ENCODE measurements around the gene STAG2. TPM values are rescaled to one million over a fixed set of nuclear protein-coding genes. Genes with fewer than 3 reads are reported as not detected.

Gene STAG2
- total RNA-seq, 1 donor from 2014 or later, result 72.7 TPM

DNA sequence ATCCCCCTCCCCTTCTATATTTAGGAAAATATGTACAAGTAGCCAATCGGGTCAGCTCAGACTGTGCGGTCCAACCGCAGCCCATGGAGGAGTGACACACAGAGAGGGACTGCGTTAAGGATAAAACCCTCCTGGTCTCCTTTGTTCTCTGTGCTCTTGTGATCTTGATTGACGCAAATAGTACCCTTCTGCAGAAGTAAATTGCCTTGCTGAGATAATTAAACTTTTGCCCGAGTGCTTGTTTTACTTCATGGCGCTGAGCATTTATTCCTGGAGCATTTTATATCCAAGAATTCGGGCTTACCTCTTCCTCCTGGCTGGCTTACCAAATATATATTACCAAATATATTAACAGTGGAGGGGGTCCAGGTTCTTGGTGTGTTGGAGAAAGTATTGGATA, 184.2 kb downstream of the STAG2 start:
- no peak for DNase-seq (ENCODE audit: extremely low spot score, unreplicated experiment)
- Mint-ChIP-seq H3K9me3 (ENCODE audit: unreplicated experiment) (peaks cover 17% of the 10 kb centered on the region), H3K36me3 (ENCODE audit: unreplicated experiment) (no peaks in the 10 kb centered on the region), H3K4me3 (ENCODE audit: unreplicated experiment) (no peak overlapping the region), H3K27me3 (ENCODE audit: unreplicated experiment) (peaks cover 2% of the 10 kb centered on the region), H3K4me1 (ENCODE audit: unreplicated experiment) (no peaks in the 10 kb centered on the region), H3K27ac (ENCODE audit: unreplicated experiment) (no peak overlapping the region)
- TF ChIP-seq, protein P1, sequence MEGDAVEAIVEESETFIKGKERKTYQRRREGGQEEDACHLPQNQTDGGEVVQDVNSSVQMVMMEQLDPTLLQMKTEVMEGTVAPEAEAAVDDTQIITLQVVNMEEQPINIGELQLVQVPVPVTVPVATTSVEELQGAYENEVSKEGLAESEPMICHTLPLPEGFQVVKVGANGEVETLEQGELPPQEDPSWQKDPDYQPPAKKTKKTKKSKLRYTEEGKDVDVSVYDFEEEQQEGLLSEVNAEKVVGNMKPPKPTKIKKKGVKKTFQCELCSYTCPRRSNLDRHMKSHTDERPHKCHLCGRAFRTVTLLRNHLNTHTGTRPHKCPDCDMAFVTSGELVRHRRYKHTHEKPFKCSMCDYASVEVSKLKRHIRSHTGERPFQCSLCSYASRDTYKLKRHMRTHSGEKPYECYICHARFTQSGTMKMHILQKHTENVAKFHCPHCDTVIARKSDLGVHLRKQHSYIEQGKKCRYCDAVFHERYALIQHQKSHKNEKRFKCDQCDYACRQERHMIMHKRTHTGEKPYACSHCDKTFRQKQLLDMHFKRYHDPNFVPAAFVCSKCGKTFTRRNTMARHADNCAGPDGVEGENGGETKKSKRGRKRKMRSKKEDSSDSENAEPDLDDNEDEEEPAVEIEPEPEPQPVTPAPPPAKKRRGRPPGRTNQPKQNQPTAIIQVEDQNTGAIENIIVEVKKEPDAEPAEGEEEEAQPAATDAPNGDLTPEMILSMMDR (IDR thresholded peaks at IDR 0.05), result no peak

DNA sequence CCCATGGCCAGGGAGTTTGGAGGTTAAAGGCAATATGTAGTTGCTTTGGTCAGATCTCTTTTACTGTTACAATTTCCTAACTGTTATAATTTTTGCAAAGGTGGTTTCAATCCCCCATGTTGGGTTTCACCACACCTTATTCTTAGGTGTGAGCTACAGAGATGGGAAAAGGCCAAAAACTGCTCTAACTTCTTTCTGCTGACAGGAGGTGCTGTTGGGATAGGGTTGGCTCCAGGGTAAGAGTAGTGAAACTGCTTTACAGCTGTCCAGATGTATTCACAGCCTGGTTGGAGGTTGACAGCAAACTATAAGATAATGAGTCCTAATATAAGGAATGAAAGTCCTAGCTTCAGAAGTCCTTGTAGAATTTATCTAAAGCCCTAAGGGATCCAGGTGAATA, 189.7 kb downstream of the STAG2 start:
- Mint-ChIP-seq H3K4me3 (ENCODE audit: unreplicated experiment) (no peak overlapping the region), H3K9me3 (ENCODE audit: unreplicated experiment) (peaks cover 15% of the 10 kb centered on the region), H3K4me1 (ENCODE audit: unreplicated experiment) (no peaks in the 10 kb centered on the region), H3K36me3 (ENCODE audit: unreplicated experiment) (no peaks in the 10 kb centered on the region), H3K27me3 (ENCODE audit: unreplicated experiment) (no peaks in the 10 kb centered on the region), H3K27ac (ENCODE audit: unreplicated experiment) (no peak overlapping the region)
- TF ChIP-seq, protein P1 (IDR thresholded peaks at IDR 0.05), result no peak
- DNase-seq (ENCODE audit: extremely low spot score, unreplicated experiment), result no peak

Other genes starting within 250 kb of the STAG2 start
- 66.5 and 73.4 TPM in 2 replicates for gene THOC2, start 228.7 kb upstream of the STAG2 start, total RNA-seq
- 52.7 and 56.3 TPM in 2 replicates for gene XIAP, start 101.7 kb upstream of the STAG2 start, total RNA-seq